Muscle of arm (tissue), 12 donors: ENCODE results near the gene SPRED2. TPM values are rescaled to one million over a fixed set of nuclear protein-coding genes. Genes with fewer than 3 reads are reported as not detected.

Experiments
- DNase-seq: peaks from one replicate; pipeline ENCODE4 v3.0.0-alpha.2; 2013
- polyA plus RNA-seq, 12 donors: library from polyadenylated mRNA; unstranded; fragments of 120-200 nt; gene quantifications; one replicate each; pipeline ENCODE4 v1.2.1, GENCODE V29; 2013; ENCODE audit not compliant: insufficient read length in 12 of 12

Gene SPRED2
- polyA plus RNA-seq, 12 donors: 29.1 to 42.5 (median 37.8) TPM; not detected in 1

GRCh38 chr2:65388596-65389390, 43.6 kb downstream of the SPRED2 start:
- no peak for DNase-seq

- DNase-seq: no peak
These were observed 44.3 kb downstream of the SPRED2 start for GRCh38 chr2:65388051-65388531.

GRCh38 chr2:65386989-65387388, 45.4 kb downstream of the SPRED2 start:
- DNase-seq: no peak

GRCh38 chr2:65386344-65386743, 46.1 kb downstream of the SPRED2 start:
- DNase-seq: no peak

GRCh38 chr2:65383541-65384488, 48.6 kb downstream of the SPRED2 start:
- peak; percentile 48 for DNase-seq

- no peak for DNase-seq
These were observed 49.5 kb downstream of the SPRED2 start for GRCh38 chr2:65382776-65383357.

GRCh38 chr2:65382323-65382722, 50.1 kb downstream of the SPRED2 start:
- DNase-seq: no peak

GRCh38 chr2:65381607-65382051, 50.8 kb downstream of the SPRED2 start:
- DNase-seq: no peak

GRCh38 chr2:65380255-65380654, 52.1 kb downstream of the SPRED2 start:
- DNase-seq: no peak

GRCh38 chr2:65379721-65380171, 52.7 kb downstream of the SPRED2 start:
- DNase-seq: no peak

- no peak for DNase-seq
These were observed 53.2 kb downstream of the SPRED2 start for GRCh38 chr2:65379223-65379622.

- DNase-seq: no peak
These were observed 54.1 kb downstream of the SPRED2 start for GRCh38 chr2:65378290-65378689.

- no peak for DNase-seq
These were observed 54.7 kb downstream of the SPRED2 start for GRCh38 chr2:65377556-65378192.

- no peak for DNase-seq
These were observed 56.7 kb downstream of the SPRED2 start for GRCh38 chr2:65375723-65376122.

- DNase-seq: no peak
These were observed 57.4 kb downstream of the SPRED2 start for GRCh38 chr2:65374999-65375398.

- DNase-seq: no peak
These were observed 57.8 kb downstream of the SPRED2 start for GRCh38 chr2:65374575-65374974.

GRCh38 chr2:65373365-65373918, 59.0 kb downstream of the SPRED2 start:
- no peak for DNase-seq

- no peak for DNase-seq
These were observed 59.8 kb downstream of the SPRED2 start for GRCh38 chr2:65372619-65373018.

GRCh38 chr2:65371074-65371434, 61.3 kb downstream of the SPRED2 start:
- peak; percentile 64 for DNase-seq

GRCh38 chr2:65370387-65371073, 61.9 kb downstream of the SPRED2 start:
- DNase-seq: peak; percentile 69

GRCh38 chr2:65369980-65370379, 62.4 kb downstream of the SPRED2 start:
- no peak for DNase-seq
